A549 (cell line): ENCODE results near the gene NDC80. TPM values are rescaled to one million over a fixed set of nuclear protein-coding genes. Genes with fewer than 3 reads are reported as not detected.
A peak's percentile ranks its signal among the peaks of the same experiment; 100 is the strongest.

Experiments used
- ATAC-seq, 2 experiments: fragments of 200-7000 bp in 1 of 2; fragments of >200 bp in 1 of 2; cut with Nextera tagmentation in 1 of 2; cut with Tn5 transposase in 1 of 2; 3 replicates each; pipeline versions ENCODE4 v1.8.0 to v1.9.1; 2018 to 2020; ENCODE audit warnings: mild to moderate bottlenecking in 1 of 2, moderate library complexity in 1 of 2
- CTCF ChIA-PET: fragments of 300-600 bp; sonication (Branson Sonifier 250); formaldehyde crosslinking; extraction: SDS; loops from one replicate; lab custom pipeline; 2021; ENCODE audit warnings: antibody characterized with exemption, inconsistent platforms; lab: Yijun Ruan, JAX
- POLR2A ChIA-PET: fragments of 350-600 bp; formaldehyde crosslinking; extraction: SDS; loops from one replicate; lab custom pipeline; 2021; ENCODE audit warnings: antibody characterized with exemption, inconsistent platforms; lab: Yijun Ruan, JAX
- DNase-seq, 2 experiments: peaks; one replicate each; pipeline versions ENCODE4 v3.0.0 to v3.0.0-alpha.2; 2011 to 2016; ENCODE audit warnings: low read depth in 1 of 2, low spot score in 1 of 2
- FAIRE-seq: peaks from 2 replicates; lab custom pipeline; 2011; peaks lifted over from hg19 to GRCh38; lab: Jason Lieb, UNC
- H3K27ac ChIP-seq, 2 experiments: fragments of >200 bp; sonication (Bioruptor Twin); formaldehyde crosslinking; 3 replicates each; pipeline ENCODE4 v1.5.1; 2016 to 2017
- H3K4me1 ChIP-seq: fragments of >200 bp; sonication (Bioruptor Twin); formaldehyde crosslinking; 3 replicates; pipeline ENCODE4 v1.6.1; 2016
- H3K4me2 ChIP-seq: fragments of >200 bp; sonication (Bioruptor Twin); formaldehyde crosslinking; 3 replicates; pipeline ENCODE4 v1.6.1; 2016
- H3K4me3 ChIP-seq: fragments of >200 bp; sonication (Bioruptor Twin); formaldehyde crosslinking; 3 replicates; pipeline ENCODE4 v1.5.1; 2016
- H3K9me3 ChIP-seq: fragments of >200 bp; sonication (Bioruptor Twin); formaldehyde crosslinking; 3 replicates; pipeline ENCODE4 v1.6.1; 2016
- CHD4 ChIP-seq: fragments of 200-600 bp; sonication (generic); IDR thresholded peaks from 2 replicates; pipeline ENCODE4 v1.6.1; 2016; ENCODE audit warnings: antibody characterized with exemption, mild to moderate bottlenecking, borderline replicate concordance
- CTCF ChIP-seq: fragments of >200 bp; sonication (Bioruptor Twin); formaldehyde crosslinking; IDR thresholded peaks from 3 replicates; pipeline ENCODE4 v1.5.1; 2016
- EHMT2 ChIP-seq: fragments of 200-600 bp; sonication (generic); IDR thresholded peaks from 2 replicates; pipeline ENCODE4 v1.6.1; 2016; ENCODE audit warnings: antibody characterized with exemption, low read depth, mild to moderate bottlenecking, moderate library complexity
- ELK1 ChIP-seq: fragments of 150-350 bp; IDR thresholded peaks from 2 replicates; pipeline ENCODE4 v1.6.1; 2014; ENCODE audit warnings: low read depth, mild to moderate bottlenecking, low read length
- FOSL2 ChIP-seq, 2 experiments: fragments of 450-650 bp in 1 of 2; fragments of >200 bp in 1 of 2; sonication (Bioruptor Twin) in 1 of 2; formaldehyde crosslinking; IDR thresholded peaks; 2 replicates each; pipeline versions ENCODE4 v1.5.0 to v1.6.1; 2016 to 2020; ENCODE audit warnings: mild to moderate bottlenecking in 1 of 2, moderate library complexity in 1 of 2
- FOXS1 ChIP-seq: fragments of 250-450 bp; sonication (Bioruptor Pico); IDR thresholded peaks from 2 replicates; pipeline ENCODE4 v1.5.0; 2020; ENCODE audit warnings: mild to moderate bottlenecking, moderate library complexity
- HES2 ChIP-seq: fragments of >200 bp; sonication (Bioruptor Twin); formaldehyde crosslinking; IDR thresholded peaks from 2 replicates; pipeline ENCODE4 v1.6.1; 2016
- HOXB13 ChIP-seq: fragments of 250-450 bp; sonication (Bioruptor Pico); IDR thresholded peaks from 2 replicates; pipeline ENCODE4 v1.5.0; 2020; ENCODE audit warnings: low read depth, mild to moderate bottlenecking, moderate library complexity
- JUNB ChIP-seq: fragments of >200 bp; sonication (Bioruptor Twin); formaldehyde crosslinking; IDR thresholded peaks from 2 replicates; pipeline ENCODE4 v1.6.1; 2016
- KDM5A ChIP-seq: fragments of 200-600 bp; sonication (generic); IDR thresholded peaks from 2 replicates; pipeline ENCODE4 v1.6.1; 2016; ENCODE audit warnings: antibody characterized with exemption, mild to moderate bottlenecking
- MAFK ChIP-seq: fragments of 450-650 bp; IDR thresholded peaks from 2 replicates; pipeline ENCODE4 v1.6.1; 2014; ENCODE audit not compliant: partially characterized antibody
- MAX ChIP-seq: IDR thresholded peaks from 2 replicates; pipeline ENCODE4 v1.6.1; 2012
- PBX3 ChIP-seq: IDR thresholded peaks from 2 replicates; pipeline ENCODE4 v1.6.1; 2012
- RFX5 ChIP-seq: fragments of 450-650 bp; IDR thresholded peaks from 2 replicates; pipeline ENCODE4 v1.7.1; 2014; ENCODE audit warnings: antibody characterized with exemption, mild to moderate bottlenecking, moderate library complexity
- RNF2 ChIP-seq: fragments of 200-600 bp; sonication (generic); IDR thresholded peaks from 2 replicates; pipeline ENCODE4 v1.6.1; 2016; ENCODE audit warnings: low read depth, mild to moderate bottlenecking, antibody characterized with exemption, moderate library complexity, borderline replicate concordance
- SREBF2 ChIP-seq: fragments of 450-650 bp; IDR thresholded peaks from 2 replicates; pipeline ENCODE4 v1.6.1; 2014; ENCODE audit warnings: mild to moderate bottlenecking, moderate library complexity
- TFCP2L1 ChIP-seq: fragments of 250-450 bp; sonication (Bioruptor Pico); IDR thresholded peaks from 2 replicates; pipeline ENCODE4 v1.5.0; 2021; ENCODE audit warnings: mild to moderate bottlenecking
- WGBS: methylation state at CpG from one replicate; pipeline ENCODE4 v1.1.6; 2017; ENCODE audit errors: missing lambda C conversion rate; 5-methylcytosine and 5-hydroxymethylcytosine counted together
- polyA plus RNA-seq, 4 experiments: library from polyadenylated mRNA; depleted of rRNA in 3 of 4; stranded (reverse); fragments of >200 nt; fragmentation: RNase III in 1 of 4; extraction: RNeasy Plus Mini Kit Qiagen cat#74134 plus additional on column Dnase treatment in 1 of 4; gene quantifications; 2 replicates in 3 of 4; 3 replicates in 1 of 4; pipeline ENCODE4 v1.2.3, GENCODE V29; 2011 to 2017

NDC80 gene
- polyA plus RNA-seq, 2 of the 4 experiments (the other 2 are of a cell fraction), result 11.1 to 20.2 TPM

GRCh38 chr18:2535419-2535910 is 35.9 kb upstream of the NDC80 start (continued):
- no peak for TF ChIP-seq ELK1

- CTCF ChIA-PET, result no interaction called here
- no peak for TF ChIP-seq HES2
- Histone ChIP-seq H3K4me2 (peak overlapping the region; percentile 37; the same call in 2 of the 3 replicates), H3K4me3 (no peak overlapping the region), H3K27ac (peak overlapping the region in 1 of 2 experiments; percentile 21; a peak in 1 of 6 replicates), H3K4me1 (peaks cover 11% of the 10 kb centered on the region; the same call in 2 of the 3 replicates), H3K9me3 (no peaks in the 10 kb centered on the region)
- FAIRE-seq (no peak), ATAC-seq (no peak), DNase-seq (no peak)
- POLR2A ChIA-PET, result no interaction called here
- 50% methylated on average over 2 of the region's 2 CpGs for WGBS
Observed at GRCh38 chr18:2536063-2536462, 35.3 kb upstream of the NDC80 start.

GRCh38 chr18:2536493-2536892 is 34.9 kb upstream of the NDC80 start:
- Histone ChIP-seq H3K4me2 (peak overlapping the region; percentile 37; the same call in 2 of the 3 replicates), H3K4me1 (peaks cover 11% of the 10 kb centered on the region; the same call in 2 of the 3 replicates), H3K9me3 (no peaks in the 10 kb centered on the region), H3K4me3 (no peak overlapping the region), H3K27ac (peak overlapping the region in 1 of 2 experiments; percentile 21; a peak in 2 of 6 replicates)
- WGBS, result 22% methylated on average over 4 of the region's 4 CpGs
- CTCF ChIA-PET, result interaction anchor here (1.5 kb wide), 1 partner anchor 11 kb away, joined by 3 read pairs; no protein-coding TSS in a partner anchor
- DNase-seq (peak in 1 of 2 experiments; percentile 47), FAIRE-seq (no peak), ATAC-seq (peak in 1 of 2 experiments; percentile 51; a peak in 2 of 6 replicates)
- no peak for TF ChIP-seq EHMT2
- TF ChIP-seq HOXB13 (CRISPR knock-in tag), result no peak
- TF ChIP-seq MAX, result no peak
- TF ChIP-seq RNF2, result no peak
- TF ChIP-seq ELK1, result no peak
- no peak for TF ChIP-seq CHD4
- no peak for TF ChIP-seq JUNB
- TF ChIP-seq FOXS1 (CRISPR knock-in tag), result no peak
- no peak for TF ChIP-seq FOSL2 (IDR thresholded peaks at IDR 0.05)
- TF ChIP-seq FOSL2 (CRISPR knock-in tag; IDR thresholded peaks at IDR 0.05), result no peak
- TF ChIP-seq KDM5A, result no peak
- TF ChIP-seq RFX5, result no peak
- no peak for TF ChIP-seq HES2
- no peak for TF ChIP-seq SREBF2
- no peak for TF ChIP-seq TFCP2L1 (CRISPR knock-in tag)
- POLR2A ChIA-PET, result no interaction called here

GRCh38 chr18:2537296-2537695 is 34.1 kb upstream of the NDC80 start:
- TF ChIP-seq CTCF (no peak), MAFK (no peak), PBX3 (no peak)
- H3K27ac ChIP-seq, result no peak overlapping the region
- no peak for DNase-seq

More at GRCh38 chr18:2537296-2537695, 34.1 kb upstream of the NDC80 start:
- H3K4me3 ChIP-seq, result no peak overlapping the region
- peaks cover 11% of the 10 kb centered on the region; the same call in 2 of the 3 replicates for H3K4me1 ChIP-seq
- FAIRE-seq (no peak), ATAC-seq (no peak)
- ChIA-PET CTCF (interaction anchor here (1.5 kb wide), 1 partner anchor 10 kb away, joined by 3 read pairs; no protein-coding TSS in a partner anchor), POLR2A (no interaction called here)
- WGBS, result 61% methylated on average over 3 of the region's 3 CpGs
- no peak overlapping the region for H3K4me2 ChIP-seq
- no peaks in the 10 kb centered on the region for H3K9me3 ChIP-seq
